ENCODE measurements around the gene CYP4F2.
"Not testable (repeated sequence)": the region's sequence is repeated elsewhere in the genome, so short reads cannot be mapped to it uniquely, and the experiment has no call there.

The CYP4F2 gene, protein sequence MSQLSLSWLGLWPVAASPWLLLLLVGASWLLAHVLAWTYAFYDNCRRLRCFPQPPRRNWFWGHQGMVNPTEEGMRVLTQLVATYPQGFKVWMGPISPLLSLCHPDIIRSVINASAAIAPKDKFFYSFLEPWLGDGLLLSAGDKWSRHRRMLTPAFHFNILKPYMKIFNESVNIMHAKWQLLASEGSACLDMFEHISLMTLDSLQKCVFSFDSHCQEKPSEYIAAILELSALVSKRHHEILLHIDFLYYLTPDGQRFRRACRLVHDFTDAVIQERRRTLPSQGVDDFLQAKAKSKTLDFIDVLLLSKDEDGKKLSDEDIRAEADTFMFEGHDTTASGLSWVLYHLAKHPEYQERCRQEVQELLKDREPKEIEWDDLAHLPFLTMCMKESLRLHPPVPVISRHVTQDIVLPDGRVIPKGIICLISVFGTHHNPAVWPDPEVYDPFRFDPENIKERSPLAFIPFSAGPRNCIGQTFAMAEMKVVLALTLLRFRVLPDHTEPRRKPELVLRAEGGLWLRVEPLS

DNA sequence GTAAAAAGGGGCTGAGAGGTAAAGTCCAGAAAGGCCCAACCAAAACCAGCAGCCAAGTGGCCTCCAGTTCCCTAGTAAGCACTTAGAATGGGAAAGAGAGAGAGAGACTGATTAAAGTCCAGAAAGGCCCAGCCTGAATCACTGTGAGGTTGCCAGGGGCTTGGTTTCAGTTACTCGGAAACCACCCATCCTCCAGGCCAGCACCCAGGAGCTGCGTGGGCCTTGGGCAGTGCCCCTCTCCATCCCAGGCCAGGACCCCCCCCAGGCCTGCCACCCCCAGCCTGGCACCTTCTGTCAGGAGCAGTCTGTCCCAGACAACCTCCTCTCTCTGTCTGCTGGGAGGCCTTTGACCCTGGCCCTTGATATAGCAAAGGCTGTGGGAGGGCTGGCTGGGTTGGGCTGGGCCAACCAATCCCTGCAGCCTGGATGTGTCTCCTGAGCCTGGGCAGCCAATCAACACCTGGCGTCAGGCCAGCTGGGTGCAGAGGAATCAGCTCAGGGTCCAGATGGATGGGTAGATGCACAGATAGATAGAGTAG, at the start of gene CYP4F2:
TSS of gene CYP4F2 (minus strand) at position 337 of the 539 bp plus-strand sequence. CDS start 463 bp downstream, outside the sequence.
- no peak for DNase-seq

DNA sequence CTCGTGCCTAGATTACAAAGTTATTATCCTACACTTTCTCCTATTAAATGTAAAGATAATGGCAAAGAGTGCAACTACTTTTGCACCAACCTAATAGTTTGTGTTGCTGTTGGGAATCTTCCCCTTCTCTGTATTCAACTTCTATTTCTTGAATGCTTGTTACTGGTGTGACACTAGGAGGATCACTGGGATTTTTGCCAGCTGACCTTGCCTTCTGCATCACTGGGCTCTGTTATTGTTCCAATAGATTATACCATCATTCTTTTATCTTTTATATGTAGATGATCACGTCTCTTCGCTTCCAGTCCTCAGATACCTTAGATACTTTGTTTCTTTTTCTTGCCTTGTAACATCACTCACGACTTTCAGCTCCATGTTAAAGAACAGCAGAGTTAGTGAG, 47.4 kb upstream of the CYP4F2 start:
- no peak for DNase-seq

DNA sequence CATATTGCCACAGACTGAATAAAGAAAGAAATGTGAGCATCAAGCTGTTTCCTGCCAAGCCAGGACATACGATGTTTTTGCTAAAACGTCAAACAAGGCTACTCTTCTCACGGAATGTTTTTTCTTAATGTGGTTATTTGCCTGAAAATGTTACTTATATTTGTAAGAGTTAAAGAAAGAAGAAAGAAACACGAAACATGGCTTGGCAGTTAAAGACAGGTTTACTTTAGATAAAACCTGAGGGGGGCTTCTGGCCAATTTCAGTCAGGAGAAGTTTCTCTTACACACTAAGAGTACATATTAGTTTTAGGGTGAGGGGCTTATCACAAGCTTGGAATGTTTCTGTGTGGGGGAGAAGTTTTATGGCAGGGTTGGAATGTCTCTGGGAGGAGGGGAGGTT, 46.5 kb upstream of the CYP4F2 start:
- no peak for DNase-seq

DNA sequence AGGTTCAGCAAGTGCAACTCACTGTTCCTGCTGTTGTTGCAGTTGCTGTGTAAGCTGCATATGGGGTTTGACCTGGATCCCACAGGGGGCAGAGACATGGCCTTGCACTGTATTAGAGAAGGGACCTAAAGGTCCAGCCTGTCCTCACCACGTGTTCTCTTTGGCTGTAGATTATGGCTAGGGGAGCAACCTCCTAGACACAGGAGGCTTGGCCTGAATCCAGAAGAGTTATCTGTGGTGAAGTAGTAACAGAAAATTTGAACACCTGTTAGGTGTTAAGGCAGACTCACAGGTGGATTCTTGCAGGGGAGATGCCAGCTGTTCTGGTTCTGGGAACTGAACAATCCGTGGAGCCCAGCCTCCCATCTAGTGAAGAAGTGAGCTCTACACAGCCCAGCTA, 39.9 kb upstream of the CYP4F2 start:
- DNase-seq = no peak

DNA sequence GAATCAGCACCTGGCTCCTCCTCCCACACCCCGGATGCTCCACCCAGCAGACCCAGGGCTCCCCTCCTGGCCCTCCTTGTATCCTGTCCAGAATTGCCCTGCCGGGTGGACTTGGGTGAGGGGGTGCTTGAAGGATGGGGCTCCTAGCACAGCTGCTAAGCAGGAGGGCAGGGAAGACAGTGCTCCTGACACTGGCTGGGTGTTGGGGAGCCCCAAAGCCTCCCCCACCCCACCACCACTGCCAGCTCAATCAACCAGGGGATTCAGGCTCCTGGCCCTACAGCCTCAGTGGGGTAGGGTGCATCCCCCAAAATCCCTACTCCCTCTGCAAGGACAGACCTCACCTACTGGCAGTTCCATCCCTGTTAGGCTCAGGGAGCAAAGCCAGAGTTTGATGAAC, 39.1 kb upstream of the CYP4F2 start:
- no peak for DNase-seq

DNA sequence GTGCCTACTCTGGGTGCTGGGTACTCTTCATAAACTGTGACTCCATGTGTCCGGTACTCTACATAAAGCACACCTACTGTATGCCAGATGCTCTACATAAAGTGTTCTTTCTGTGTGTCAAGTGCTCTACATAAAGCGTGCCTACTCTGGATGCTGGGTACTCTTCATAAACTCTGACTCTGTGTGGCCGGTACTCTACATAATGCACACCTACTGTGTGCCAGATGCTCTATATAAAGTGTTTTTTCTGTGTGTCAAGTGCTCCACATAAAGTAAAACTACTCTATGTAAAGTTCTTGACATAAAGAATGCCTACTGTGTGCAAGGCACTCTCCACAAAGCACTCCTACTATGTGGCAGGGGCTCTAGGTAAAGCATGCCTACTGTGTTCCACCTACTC, 38.3 kb upstream of the CYP4F2 start:
- DNase-seq = no peak

DNA sequence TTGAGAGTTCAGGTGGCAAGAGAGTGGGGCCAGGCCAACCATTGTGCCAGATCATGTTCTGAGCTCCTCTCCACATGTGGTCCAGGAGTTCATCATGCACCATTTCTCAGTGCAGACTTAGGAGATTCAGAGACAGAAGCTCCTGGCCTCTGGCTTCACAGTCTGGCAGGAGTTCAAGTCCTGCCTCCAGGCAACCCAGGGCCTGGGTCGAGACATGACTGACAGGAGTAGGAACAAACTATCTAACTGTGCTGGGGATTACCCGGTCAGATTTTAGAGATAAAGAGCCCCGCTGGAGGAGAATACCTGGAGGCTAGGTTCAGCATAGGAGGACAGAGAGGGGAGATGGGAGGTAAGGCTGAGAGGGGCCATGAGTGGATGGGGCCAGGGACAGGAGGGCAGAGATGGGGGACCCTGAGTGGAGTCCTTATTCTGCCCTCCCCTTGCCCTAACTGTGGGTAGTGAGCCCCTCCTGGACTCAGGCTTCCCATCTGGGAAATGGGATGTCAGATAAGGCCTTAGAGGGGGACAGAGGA, 37.4 kb upstream of the CYP4F2 start:
- DNase-seq = no peak

DNA sequence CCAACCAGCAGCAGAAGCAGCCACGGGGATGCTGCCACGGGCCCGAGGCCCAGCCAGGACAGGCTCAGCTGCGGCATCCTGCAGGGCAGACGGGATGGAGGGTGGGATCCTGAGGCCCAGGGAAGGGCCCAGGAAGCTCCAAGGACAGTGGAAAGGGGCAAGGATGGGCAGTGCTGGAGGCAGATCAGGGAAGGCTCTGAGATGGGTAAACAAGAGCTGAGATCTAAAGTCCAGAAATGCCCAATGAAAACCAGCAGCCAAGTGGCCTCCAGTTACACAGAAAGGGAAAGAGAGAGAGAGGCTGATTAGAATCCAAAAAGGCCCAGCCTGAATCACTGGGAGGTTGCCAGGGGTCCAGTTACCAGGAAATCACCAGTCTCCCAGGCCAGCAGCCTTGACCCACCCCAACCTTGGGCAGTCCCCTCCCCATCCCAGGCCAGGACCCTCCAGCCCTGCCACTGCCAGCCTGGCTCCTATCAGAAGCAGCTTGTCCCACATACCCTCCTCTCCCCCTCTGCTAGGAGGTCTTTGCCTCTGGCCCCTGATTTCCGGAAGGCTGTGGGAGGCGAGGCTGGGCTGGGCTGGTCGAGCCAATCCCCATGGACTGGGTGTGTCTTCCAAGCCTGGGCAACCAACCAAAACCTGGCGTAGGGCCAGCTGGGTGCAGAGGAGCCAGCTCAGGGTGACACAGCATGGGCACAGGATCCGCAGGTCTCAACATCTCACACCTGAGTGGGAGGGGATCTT, 36.6 kb upstream of the CYP4F2 start, which contains the start of gene CYP4F11:
TSS of gene CYP4F11 (minus strand) at position 198 of the 747 bp plus-strand sequence. CDS start at position 77, 121 bp downstream.
- DNase-seq = no peak

DNA sequence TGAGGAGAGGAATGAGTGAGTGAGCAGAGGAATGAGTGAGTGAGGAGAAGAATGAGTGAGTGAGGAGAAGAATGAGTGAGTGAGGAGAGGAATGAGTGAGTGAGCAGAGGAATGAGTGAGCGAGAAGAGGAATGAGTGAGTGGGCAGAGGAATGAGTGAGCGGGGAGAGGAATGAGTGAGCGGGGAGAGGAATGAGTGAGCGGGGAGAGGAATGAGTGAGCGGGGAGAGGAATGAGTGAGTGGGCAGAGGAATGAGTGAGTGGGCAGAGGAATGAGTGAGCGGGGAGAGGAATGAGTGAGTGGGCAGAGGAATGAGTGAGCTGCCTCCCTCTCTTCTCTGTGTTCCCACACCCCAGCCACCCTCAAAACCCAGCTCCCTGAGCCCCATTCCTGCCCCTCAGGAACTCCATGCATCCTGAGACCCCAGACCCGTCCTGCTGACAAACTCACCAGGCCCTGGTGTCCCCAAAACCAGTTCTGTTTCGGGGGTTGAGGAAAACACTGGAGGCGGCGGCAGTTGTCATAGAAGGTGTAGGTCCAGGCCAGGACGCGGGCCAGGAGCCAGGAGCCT, 36.0 kb upstream of the CYP4F2 start:
- DNase-seq = not testable (repeated sequence)

DNA sequence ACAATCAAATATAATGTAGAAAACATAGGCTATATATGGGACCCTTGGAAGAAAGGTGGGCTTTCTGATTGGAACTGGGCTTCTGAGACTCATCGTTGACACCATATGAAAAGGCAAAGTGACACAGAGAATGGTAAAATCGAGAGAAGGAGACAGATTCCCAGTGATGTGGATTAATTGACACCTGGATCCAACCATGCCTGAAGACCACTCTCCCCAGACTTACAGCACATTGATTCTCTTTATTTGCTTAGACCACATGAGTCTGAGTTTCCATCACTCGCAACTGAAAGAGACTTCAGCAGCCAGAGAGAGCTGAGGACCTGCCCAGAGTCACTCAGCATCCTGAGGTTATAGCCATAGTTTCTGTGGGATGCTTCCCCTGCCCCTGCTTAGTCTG, 30.4 kb upstream of the CYP4F2 start:
- DNase-seq = no peak

DNA sequence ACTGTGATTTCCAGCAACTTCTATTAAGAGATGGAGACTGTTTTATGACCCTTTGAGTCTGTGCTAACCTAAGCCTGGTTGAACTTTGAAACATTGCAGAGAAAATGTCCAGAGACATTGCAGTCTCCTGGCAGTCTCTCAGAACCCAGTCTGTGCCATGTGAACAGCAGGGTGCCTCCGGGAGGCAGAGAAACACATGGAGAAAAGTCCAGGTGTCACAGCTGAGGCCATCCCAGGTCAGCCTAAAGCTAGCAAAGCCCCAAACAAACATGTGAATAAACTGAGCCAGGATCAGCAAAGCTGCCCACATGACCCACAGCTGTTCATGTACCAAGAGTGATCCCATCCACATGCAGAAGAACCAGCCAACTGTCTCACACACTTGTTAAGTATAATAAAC, 28.6 kb upstream of the CYP4F2 start:
- DNase-seq = no peak

DNA sequence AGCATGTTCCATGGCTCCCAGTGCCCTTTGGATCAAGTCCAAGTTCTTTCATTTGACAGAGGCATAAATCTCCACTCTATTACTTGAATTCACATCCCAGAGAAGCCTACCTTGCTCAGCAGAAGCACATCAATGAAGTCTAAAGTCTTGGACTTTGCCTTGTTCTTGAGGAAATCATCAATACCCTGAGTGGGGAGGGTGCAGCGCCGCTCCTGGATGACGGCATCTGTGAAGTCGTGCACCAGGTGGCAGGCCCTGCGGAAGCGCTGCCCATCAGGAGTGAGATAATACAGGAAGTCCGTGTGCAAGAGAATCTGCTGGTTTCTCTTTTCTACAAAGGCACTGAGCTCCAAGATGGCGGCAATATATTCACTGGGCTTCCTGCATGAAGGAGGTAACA, 25.8 kb upstream of the CYP4F2 start:
- DNase-seq = no peak

DNA sequence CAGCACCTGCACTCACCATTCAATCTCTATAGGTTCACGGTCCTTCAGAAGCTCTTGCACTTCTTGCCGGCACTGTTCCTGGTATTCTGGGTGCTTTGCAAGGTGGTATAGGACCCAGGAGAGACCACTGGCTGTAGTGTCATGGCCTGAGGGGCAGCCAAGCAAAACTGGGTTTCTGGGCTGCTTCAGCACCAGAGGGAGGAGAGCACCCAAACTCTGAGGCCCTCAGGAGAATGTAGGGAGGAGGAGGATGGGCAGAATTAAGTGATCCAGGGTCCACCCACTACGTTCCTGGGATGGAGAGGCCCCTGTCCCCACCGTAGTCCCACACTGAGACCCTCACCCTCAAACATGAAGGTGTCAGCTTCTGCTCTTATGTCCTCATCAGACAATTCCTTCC, 24.1 kb upstream of the CYP4F2 start:
- DNase-seq = no peak

DNA sequence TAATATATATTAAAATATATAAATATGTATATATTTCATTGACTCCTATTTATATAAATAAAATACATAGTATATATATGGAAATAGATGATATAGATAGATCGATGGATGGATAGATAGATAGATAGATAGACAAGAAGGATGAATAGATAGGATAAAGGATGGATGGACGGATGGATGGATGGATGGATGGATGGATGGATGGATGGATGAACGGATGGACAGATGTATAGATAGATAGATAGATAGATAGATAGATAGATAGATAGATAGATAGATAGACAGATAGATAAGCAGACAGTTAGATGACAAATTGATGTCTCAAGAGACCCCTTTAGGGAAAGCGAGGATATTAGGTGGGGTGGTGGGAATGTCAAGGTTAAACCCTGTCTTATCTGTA, 21.4 kb upstream of the CYP4F2 start:
- DNase-seq = no peak

DNA sequence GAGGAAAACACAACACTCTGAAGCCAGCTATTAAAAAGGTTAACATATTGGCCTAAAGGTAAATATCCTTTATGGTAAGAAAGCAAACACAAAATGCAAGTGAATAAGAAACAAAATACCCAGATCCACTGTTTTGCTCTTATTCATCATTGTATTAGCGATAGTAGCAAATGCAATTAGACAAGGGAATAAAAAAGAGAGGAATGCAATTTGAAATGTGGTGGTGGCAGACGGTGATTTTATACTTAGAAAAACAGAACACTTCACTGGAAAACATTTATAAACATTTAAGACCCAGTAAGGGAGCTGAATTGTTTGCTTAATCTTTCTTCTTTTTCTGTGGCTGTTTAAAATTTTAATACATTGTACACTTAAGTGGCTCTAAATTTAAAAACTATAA, 17.2 kb upstream of the CYP4F2 start:
- no peak for DNase-seq

DNA sequence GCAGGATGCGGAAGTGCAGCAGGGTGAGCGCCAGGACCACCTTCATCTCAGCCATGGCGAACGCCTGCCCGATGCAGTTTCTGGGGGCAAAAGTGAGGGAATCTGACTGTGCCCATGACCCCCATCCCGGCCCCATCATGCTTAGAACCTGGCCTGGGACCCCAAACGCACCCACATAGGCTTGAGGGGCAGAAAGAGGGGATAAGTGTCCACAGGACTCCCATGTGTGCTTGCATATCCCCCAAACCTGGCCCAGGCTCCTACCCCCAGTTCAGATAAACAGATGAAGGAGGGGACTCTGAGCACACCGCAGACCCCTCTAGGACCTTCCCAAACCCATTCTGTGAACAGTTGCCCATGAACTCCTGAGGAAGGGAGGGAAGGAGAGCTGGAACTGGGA, 16.0 kb upstream of the CYP4F2 start:
- DNase-seq = no peak

DNA sequence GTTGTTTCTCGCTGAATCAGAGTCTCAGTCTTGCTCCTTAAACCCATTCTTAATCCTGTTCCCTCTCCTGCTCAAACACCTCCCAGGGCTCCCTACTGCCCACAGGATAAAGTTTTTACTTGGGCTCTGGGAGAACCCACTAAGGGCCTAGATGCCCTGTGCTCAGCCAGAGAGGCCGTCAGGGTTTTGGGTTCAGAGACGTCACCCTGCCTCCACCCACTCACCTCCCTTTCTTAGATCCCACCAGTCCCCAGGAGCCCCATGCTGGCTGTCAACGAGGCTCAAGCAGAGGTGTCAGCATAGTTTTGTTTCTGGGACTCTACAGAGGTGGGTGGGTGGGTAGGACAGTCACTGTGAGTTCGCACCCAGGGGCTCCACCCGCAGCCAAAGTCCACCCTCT, 15.5 kb upstream of the CYP4F2 start:
- DNase-seq = no peak

DNA sequence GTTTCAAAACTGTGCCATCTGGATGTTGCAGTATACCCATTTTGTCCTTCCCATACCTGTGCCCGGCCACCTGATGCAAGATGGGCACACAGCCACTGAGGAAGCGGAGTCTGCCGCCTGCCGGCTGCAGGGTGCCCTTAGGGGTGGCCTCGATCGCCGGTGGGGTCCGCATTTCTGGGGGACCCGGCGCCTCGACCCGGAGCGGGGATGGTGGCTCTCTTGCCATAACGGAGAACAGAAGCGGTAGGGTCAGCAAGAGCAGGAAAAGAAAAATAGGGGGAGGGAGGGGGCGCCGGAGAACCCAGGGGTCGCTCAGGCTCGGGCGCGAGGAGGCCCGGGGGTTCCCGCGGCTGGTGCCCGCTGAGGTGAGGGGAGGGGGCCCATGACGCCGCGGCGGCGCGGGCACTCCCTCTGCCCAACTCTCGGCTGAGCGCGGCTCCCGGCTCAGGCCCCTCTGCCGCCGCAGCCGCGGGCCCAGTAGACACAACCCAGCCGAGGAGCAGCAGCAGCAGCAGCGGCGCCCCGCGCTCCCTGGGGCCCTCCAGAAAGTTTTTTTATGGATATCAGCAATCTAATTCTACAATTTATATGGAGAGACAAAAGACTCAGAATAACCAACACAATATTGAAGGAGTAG, 13.8 kb upstream of the CYP4F2 start:
- DNase-seq = no peak

DNA sequence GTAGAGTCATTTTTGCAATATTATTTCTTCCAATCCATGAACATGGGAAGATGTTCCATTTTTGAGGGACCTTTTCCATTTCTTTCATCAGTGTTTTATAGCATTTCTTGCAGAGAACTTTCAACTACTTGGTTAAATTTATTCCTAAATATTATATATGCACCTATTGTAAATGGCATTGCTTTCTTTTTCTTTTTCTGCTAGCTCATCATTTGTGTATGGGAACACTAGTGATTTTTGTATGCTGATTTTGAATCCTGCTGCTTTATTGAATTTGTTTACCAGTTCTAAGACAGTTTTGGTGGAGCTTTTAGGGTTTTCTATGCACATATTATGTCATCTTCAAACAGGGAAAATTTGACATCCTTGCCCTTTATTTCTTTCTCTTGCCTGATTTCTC, 7.2 kb upstream of the CYP4F2 start:
- DNase-seq = no peak

DNA sequence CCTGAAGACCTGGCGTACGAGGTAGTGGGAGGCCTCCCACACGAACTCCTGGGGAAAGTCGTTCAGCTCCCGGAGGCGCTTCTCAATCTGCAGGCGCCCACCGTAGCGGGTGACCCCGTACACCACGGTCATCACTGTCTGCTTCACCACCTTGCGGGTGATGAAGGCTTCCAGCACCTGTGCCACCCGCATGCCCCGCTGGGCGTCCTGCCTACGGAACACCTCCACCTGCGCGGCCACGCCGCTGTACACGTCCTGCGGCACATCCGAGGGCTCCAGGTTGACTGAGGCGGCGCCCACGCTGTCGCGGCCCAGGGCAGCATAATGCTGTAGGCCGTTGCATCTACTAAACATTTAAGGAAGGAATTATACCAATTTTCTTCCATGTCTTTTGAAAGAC, 5.0 kb upstream of the CYP4F2 start:
- not testable (repeated sequence) for DNase-seq

DNA sequence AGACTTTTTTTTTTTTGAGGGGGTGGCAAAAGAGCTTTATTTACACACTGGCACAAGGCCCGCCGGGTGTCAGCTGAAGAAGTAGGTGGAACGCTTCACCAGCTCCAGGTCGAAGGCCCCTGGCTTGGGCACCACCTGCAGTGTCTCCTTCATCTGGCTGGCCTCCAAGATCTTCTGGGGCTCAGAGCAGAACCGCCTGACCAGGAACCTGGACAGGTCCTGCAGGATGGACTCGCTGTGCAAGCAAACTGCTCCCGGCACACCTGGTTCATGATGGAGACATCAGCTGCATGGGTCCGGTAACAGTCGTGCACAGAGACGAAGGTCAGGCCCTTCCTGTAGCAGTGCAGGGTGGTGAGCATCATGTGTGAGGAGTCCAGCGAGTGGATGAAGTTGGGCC, 4.4 kb upstream of the CYP4F2 start:
- no peak for DNase-seq

DNA sequence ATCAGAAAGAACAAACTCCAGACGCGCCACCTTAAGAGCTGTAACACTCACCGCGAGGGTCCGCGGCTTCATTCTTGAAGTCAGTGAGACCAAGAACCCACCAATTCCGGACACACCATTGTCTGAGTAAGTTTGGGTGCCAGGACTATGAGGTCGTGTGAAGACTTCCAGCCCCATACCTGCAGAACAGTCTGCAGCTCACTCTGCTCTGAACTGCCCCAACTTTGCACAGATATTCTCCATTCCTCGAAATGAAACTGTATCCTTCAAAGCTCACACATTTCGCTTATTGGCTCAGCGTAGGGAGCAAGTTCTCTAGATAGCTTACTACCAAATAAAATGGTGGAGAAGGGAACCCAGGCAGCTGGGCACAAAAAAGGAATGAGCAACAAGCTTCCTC, 2.6 kb upstream of the CYP4F2 start:
- DNase-seq = no peak

DNA sequence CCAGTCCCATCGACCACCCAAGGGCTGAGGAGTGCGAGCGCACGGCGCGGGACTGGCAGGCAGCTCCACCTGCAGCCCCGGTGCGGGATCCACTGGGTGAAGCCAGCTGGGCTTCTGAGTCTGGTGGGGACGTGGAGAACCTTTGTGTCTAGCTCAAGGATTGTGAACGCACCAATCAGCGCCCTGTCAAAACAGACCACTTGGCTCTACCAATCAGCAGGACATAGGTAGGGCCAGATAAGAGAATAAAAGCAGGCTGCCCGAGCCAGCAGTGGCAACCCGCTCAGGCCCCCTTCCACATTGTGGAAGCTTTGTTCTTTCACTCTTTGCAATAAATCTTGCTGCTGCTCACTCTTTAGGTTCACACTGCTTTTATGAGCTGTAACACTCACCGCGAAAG, 2.2 kb upstream of the CYP4F2 start:
- DNase-seq = not testable (repeated sequence)

All from CD4-positive, alpha-beta T cell treated with Interleukin-21 for 1 hour (primary cell).